GM18517 (cell line): ENCODE data around the gene ERCC6L.

Source experiments
- ATAC-seq: cut with Tn5 transposase; IDR thresholded peaks from one replicate; pipeline ENCODE4 v1.9.1; 2021; ENCODE audit warnings: mild to moderate bottlenecking, moderate library complexity; ENCODE audit not compliant: unreplicated experiment

The ERCC6L gene, protein sequence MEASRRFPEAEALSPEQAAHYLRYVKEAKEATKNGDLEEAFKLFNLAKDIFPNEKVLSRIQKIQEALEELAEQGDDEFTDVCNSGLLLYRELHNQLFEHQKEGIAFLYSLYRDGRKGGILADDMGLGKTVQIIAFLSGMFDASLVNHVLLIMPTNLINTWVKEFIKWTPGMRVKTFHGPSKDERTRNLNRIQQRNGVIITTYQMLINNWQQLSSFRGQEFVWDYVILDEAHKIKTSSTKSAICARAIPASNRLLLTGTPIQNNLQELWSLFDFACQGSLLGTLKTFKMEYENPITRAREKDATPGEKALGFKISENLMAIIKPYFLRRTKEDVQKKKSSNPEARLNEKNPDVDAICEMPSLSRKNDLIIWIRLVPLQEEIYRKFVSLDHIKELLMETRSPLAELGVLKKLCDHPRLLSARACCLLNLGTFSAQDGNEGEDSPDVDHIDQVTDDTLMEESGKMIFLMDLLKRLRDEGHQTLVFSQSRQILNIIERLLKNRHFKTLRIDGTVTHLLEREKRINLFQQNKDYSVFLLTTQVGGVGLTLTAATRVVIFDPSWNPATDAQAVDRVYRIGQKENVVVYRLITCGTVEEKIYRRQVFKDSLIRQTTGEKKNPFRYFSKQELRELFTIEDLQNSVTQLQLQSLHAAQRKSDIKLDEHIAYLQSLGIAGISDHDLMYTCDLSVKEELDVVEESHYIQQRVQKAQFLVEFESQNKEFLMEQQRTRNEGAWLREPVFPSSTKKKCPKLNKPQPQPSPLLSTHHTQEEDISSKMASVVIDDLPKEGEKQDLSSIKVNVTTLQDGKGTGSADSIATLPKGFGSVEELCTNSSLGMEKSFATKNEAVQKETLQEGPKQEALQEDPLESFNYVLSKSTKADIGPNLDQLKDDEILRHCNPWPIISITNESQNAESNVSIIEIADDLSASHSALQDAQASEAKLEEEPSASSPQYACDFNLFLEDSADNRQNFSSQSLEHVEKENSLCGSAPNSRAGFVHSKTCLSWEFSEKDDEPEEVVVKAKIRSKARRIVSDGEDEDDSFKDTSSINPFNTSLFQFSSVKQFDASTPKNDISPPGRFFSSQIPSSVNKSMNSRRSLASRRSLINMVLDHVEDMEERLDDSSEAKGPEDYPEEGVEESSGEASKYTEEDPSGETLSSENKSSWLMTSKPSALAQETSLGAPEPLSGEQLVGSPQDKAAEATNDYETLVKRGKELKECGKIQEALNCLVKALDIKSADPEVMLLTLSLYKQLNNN

DNA sequence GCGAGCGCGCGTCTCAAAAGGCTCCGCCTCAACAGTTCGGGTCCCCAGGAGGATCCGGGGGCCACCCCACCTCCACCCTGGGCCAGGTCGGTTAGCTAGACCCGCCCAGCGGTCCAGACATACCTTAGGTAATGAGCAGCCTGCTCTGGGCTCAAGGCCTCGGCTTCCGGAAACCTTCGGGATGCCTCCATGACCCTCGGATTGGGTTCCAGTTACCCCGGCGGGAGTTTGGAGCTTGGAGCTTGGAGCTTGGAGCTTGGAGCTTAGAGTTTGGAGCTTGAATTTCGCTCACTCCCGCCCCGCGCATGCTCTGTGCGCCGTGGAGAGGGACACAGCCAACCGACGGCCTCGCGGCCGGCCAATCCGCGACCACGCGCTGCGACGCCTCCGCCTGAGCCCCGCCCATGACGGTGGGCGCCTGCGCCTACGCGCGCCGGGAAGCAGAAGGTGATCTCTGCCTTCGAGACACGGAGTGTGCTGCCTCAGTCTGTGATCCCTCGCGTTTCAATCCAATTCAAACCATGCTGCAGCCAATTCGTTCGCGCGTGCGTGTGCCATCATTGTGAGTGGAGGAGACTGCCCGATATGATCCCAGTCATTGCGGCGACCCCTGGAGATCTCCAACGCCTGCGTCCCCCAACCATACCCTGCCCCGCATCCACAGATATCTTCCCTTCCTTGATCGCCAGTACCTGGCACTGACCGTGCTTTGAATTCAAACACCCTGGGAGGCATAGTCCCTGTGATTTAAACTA, at the start of gene ERCC6L:
ERCC6L (minus strand) TSS at position 307 of the 755 bp plus-strand sequence; CDS start at position 191, 116 bp downstream.
- peak; percentile 92 for ATAC-seq

DNA sequence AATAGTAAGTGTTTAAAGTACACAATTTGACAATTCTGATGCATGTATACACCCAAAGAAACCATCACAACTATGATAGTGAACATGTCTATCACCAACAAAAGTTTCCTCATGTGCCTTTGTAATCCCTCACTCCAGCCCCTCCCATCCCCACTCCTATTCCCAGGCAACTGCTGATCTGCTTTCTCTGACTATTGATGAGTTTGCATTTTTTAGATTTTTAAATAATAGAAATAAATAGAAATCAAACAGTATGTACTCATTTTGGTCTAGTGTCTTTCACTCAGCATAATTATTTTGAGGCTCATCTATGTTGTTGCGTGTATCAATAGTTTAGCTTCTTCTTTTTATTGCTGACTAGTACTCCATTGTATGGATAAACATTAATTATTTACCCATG, 43.5 kb upstream of the ERCC6L start:
- ATAC-seq: no peak

DNA sequence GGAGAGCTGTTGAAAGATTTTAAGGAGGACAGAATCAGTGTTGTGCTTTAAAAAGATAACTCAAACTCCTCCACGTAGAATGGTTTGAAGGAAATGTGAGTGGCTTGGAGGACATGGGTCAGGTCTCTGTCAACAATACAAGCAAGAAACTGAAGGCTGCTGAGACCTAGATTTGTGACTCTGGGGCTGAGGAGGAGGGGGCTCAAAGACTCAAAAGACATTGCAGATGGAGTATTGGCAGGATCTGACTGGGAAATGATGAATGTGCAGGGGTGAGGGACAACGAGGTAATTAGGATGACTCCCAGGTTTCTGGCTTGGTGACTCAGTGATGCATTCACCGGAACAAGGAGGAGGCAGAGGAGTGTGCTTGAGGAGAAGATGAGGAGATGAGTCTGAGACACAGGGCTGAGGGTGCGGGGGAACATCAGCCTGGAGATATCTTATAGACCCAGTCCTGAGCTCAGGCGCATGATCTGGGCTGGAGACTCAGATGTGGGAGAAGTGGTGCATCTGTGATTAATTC, 41.6 kb upstream of the ERCC6L start:
- ATAC-seq: no peak

DNA sequence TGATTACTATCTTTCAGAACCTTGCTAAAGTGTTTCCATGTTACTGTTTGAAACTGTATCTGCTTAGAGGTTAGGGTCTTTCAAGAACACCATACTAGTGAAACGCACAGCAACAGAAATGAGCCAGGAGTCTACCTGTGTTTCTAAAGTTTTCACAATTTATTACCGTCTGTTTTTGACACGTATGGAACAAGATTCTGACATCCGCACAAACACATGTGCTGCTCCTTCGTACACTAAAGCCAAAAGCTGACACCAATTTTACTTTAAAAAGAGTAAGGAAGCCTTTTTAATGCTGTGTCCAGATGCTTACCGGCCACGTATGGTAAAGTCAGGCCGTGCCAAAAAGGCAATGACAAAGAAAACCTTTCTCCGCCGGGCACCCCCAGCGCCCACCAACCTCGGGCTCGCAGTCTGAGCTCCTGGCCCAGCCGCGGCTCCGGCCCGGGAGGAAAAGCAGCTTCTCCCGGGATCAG, 37.7 kb upstream of the ERCC6L start:
- peak; percentile 8 for ATAC-seq

DNA sequence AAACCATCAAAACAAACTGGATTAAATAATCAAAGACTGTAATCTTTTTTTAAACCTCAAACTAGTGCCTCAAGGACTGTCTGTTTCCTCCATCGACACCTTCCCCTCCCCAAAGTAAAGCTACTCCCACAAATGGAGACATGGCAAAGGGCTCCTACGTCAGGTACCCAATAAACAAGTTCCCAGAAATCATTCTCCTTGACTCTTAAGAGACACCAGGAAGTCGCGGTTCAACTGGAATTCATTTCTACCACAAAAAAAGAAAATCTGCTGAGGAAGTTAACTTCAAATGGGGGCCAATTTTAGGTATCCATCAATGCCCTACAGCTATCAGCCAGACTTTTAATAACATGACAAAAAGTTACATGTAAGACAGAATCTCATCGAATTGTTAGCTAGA, 35.7 kb upstream of the ERCC6L start:
- no peak for ATAC-seq

DNA sequence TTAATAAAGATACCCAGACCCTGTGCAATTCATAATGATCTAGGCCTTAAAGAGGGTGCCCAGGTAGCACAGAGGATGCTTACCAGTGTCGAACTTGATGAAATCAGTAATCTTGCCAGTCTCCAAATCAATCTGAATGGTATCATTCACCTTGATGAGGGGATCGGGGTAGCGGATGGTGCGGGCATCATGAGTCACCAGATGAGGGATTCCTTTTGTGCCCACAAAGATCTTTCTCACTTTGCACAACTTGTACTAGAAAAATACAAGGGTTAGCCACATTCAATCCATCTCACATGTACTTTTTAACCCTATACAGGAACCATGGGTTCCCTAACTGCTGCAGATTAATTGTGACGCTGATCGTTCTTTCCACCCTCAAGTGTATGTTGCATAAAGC, 34.9 kb upstream of the ERCC6L start:
- ATAC-seq: no peak

DNA sequence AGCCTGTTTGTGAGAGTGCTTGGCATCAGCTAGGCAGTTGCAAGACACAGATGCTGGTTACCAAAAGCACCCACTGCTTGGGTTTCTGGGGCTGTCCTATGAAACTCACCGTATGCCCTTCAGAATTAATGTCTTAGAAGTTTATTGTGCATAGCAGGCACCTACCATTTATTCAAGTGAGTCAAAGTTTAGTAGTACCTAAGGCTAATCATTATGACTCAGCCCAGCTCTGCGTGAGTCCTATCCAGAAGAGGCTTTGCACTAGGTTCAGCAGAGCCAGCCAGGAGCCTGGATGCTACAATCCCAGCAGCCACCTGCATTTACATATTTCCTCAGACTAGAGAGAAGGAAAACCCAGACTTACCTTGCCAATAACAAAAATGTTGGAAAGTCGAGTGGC, 34.0 kb upstream of the ERCC6L start:
- no peak for ATAC-seq

DNA sequence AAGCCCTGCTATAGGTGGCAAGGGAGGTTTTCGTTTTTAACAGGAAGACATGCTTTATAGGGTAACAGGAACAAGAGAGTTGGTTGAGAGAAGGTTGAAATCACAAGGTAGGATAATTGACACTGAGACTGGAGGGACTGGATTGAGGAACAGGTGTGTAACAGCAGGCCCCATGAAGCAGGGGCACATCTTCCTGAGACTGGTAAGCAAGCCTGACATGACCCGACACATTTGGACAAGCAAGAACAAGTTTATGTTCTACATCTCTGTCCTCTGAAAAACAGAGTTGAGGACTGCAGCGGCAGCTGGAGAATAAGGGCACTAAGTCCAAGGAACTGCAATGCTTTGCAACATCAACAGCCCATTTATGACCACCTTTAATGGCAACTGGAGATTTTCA, 33.0 kb upstream of the ERCC6L start:
- no peak for ATAC-seq

DNA sequence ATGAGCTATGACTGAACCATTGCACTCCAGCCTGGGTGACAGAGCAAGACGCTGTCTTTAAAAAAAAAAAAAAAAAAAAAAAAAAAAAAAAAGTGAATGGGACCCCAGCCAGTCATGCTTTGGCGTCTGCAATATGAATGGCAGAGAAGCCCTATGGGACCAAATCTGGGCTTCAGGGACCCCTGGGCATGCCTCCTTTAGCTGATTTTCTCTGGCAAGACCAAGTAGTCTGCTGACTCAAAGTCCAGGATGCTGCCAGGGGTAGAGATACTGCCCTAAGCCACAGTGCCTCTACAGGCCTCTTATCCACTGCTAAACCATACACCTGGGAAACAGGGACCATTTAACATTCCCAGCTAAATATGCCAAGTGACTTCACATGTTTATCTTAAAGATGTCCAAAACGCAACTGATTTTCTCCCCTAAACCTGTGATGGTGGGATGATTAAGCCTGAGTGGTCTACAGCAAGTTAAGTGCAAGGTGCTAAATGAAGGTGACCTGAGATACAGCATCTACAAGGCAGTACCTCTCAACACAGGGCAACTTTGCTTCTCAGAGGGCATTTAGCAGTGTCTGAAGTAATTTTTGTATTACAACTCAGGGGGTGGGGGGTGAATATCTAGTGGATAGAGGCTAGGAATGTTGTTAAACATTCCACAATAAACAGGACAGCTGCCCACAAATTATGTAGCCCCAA, 32.4 kb upstream of the ERCC6L start:
- no peak for ATAC-seq

DNA sequence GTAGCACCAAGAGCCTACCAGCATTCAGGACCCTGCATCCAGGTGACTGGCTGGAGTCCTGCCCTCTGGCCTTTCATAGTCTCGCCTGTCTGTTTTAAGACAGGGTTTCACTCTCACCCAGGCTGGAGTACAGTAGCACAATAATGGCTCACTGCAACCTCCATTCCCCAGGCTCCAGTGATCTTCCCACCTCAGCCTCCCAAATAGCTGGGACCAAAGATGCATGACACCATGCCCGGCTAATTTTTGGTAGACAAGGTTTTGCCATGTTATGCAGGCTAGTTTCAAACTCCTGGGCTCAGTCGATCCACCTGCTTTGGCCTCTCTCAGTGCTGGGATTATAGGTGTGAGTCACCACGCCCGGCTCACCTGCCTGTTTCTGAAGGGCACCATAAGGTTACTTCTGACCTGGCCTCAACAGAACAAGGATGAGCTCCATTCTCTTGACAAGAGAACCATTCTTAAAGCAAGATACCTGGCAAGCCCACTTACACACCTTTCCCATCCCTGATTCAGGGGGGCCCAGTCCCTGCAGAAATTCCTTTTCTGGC, 31.6 kb upstream of the ERCC6L start:
- no peak for ATAC-seq

DNA sequence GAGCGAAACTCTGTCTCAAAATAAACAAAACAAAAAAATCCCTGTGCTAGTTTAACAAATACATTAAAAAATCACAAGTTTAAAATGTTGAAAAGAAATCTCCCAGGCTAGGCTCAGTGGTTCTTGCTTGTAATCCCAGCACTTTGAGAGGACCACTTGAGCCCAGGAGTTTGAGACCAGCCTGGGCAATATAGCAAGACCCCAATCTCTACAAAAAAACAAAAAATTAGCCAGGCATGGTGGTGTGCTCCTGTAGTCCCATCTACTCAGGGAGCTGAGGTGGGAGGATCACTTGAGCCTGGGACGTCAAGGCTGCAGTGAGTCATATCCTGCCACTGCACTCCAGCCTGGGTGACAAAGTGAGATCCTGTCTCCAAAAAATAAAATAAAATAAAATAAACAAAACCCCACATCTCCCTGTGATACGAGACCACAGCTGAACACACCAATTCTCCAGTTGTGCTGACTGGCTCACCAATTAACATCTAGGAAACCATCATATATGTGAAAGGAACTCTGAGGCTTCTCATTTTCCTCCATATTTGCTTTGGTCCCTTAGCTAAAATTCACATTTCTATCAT, 30.9 kb upstream of the ERCC6L start:
- no peak for ATAC-seq

DNA sequence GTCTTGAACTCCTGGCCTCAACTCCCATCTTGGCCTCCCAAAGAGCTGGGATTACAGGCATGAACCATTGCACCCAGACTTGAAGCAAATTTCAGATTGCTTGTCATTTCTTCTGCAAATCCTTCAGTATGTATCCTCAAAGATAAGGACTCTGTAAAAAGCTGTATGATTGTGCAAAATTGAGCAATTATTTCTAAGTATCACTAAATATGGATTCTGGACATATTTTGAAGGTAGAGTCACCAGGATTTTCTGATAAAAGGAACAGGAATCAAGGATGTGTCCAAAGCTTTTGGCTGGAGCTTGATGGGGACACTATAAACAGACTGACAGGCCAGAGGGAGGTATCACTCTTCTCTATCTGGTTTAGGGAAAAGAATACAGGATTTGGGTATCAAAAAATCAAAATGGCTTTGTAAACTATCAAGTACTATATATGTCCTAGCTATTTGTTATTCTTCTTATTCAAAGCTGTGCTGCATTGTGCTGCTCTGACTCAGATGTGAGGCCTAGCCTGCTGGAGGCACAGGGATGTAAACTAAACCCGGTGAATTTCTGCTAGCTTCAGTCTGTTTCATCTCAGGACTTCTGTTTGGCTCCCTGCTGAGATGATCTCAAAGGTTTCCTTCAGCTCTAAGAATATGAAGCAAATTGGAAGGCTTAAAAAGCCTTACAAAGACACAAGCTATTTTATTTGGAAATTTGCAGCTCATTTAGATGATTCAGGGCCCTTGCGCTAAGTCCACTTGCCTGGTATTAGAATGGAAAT, 30.0 kb upstream of the ERCC6L start:
- ATAC-seq: no peak

DNA sequence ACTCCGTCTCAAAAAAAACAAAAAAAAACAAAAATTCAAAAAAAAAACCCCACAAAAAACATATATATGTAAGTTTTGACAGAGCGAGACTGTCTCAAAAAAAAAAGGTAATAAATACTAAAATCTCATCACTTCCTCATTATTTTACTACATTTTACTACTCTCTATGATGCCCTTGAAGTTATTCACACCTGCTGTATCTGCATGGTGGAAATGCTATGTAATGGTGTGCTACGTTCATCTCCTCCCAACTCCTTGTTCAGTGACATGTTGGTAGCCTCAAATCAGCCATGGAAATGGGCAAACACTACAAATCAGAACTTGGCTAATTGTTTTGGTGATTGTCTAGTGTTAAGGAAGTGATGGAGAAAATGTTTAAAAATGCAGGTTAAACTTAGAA, 26.4 kb upstream of the ERCC6L start:
- ATAC-seq: no peak

DNA sequence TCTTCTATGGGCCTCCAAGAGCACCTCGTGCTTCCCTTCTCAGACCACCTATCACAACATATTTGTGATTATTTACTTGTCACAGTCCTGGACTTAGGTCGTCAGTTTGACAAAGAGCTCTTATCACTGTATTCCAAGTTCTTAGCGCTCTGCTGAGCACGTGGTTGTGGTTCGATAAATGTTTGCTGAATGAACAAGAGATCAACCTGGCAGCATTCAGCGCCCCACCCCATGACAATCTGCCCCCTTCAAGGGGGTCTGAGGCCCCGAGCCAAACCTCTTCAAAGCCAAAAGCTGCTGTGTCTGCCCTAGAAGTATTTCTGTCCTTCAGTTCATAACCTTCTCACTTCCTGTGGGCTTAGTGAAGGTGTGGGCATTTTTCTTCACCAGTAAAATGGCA, 23.2 kb upstream of the ERCC6L start:
- ATAC-seq: no peak

DNA sequence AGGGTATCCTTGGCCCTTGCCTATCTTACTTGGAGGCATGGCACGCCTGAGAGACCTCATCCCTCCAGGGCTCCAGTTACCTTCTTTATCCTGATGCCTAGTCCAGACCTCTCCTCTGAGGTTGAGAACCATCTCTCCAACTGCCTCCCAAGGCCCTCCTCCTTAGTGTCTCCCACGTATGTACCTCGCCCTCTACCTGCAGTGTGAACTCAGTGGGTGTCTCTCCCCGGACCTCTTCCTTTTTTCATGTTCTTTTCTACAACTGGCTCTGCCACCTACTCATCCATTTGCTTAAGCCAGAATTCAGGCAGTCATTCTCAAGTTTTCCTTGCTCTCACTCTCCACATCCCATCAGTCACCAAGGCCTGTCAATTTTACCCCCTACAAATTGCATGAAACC, 21.6 kb upstream of the ERCC6L start:
- no peak for ATAC-seq

DNA sequence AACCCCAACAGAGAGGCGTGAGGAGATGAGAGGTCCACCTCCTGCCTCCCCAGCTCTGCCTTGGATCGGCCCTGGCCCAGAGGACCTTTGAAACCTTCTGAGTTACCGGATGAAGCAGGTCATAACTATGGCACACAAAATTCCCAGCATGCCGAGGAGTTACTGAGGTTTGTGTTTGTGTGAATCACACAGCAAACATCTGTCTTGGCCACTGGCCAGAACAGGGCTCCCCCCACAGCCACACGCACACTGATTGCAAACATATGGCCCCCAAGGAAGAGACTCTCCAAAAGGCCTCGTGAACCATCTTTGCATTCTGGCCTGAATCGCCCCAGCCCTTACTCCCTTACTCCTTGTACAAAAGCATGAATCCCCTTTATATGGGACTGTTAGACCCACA, 19.3 kb upstream of the ERCC6L start:
- no peak for ATAC-seq

DNA sequence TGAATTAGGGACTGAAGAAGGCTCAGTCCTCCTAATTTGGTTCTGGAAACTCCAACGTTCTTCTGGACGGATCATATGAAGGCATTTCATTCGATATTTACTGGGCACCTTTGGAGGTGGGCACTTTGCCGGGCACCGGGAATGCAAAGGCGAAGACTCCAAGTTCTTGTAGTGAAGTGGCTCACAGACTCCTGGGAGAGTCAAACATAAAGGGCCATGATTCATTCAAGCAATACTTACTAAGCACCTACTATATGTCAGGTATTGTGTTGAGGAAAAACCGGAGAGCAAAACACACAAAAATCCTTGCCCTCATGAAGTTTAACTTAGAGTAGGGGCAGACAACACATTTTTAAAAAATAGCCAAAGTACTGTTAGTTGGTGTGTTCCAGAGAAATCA, 17.0 kb upstream of the ERCC6L start:
- ATAC-seq: no peak

DNA sequence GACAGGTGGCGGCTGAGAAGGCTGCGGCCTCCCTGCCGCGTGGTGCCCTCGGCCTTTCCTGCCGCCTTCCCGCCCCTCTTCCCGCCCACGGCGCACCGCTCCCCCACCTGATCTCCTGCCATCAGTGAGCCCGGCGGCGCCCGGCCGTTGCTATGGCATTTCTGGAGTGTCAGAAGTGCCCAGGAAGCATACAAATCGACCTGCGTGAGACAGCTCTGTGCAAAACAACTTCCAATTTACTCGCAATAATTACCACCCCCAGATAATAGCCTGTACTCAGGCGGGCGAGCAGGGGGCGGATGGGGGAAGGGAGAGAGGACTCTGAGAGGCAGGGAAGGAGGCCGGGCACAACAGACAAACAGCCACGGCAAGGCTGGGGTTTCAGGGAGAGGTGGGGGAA, 16.6 kb upstream of the ERCC6L start:
- no peak for ATAC-seq
